ENCODE results near the gene MTUS2. TPM values are rescaled to one million over a fixed set of nuclear protein-coding genes. Genes with fewer than 3 reads are reported as not detected.

MTUS2 gene
- total RNA-seq: 0.10 and 0.13 TPM in 2 replicates

GRCh38 chr13:28820099-28821051 is at the start of gene MTUS2:
Gene MTUS2 (plus strand): TSS chr13:28820339.

Other genes starting within 250 kb of the MTUS2 start
- gene POMP, start 161.2 kb upstream of the MTUS2 start, total RNA-seq: 51.2 and 69.0 TPM in 2 replicates
- gene SLC46A3, start 101.4 kb upstream of the MTUS2 start, total RNA-seq: 4.8 and 8.3 TPM in 2 replicates

All from smooth muscle cell of the pulmonary artery (primary cell).